Measurements from ENCODE around the gene KLHL4. TPM values are rescaled to one million over a fixed set of nuclear protein-coding genes. Genes with fewer than 3 reads are reported as not detected.
"Not testable (repeated sequence)": the region's sequence is repeated elsewhere in the genome, so short reads cannot be mapped to it uniquely, and the experiment has no call there.

KLHL4 gene
- total RNA-seq (10 to 100 TPM; 11.5 to 13.5 TPM), polyA plus RNA-seq (ENCODE audit: insufficient read length in 2 of 2) (1 to 10 TPM; 7.0 to 9.7 TPM)
- long read RNA-seq, donor 1, full-length matches to known transcripts: 1 of 1 reads
- long read RNA-seq, donor 1, partial matches to known transcripts: 0 of 1 reads
- long read RNA-seq, donor 1, other reads (novel, unspliced or antisense): 0 of 1 reads
- long read RNA-seq, donor 2, full-length matches to known transcripts: 1 of 1 reads
- long read RNA-seq, donor 2, partial matches to known transcripts: 0 of 1 reads
- long read RNA-seq, donor 2, other reads (novel, unspliced or antisense): 0 of 1 reads
- long read RNA-seq, donor 3, full-length matches to known transcripts: 2 of 2 reads
- long read RNA-seq, donor 3, partial matches to known transcripts: 0 of 2 reads
- long read RNA-seq, donor 3, other reads (novel, unspliced or antisense): 0 of 2 reads
- long read RNA-seq, donor 4: 0 reads

GRCh38 chrX:87517571-87518141 is at the start of gene KLHL4:
Gene KLHL4, plus strand, starts transcription at chrX:87517802. Its CDS starts 92 bp downstream, at chrX:87517894.
- H3K4me1 ChIP-seq (ENCODE audit: control insufficient read depth, insufficient read depth, low read length): no peaks in the 10 kb centered on the region
- H3K4me3 ChIP-seq (ENCODE audit: low read depth, low read length): peak within 1 kb of the TSS; percentile 56
- peak in 5 of 6 donors; percentile 35 to 87 (median 70) for DNase-seq (ENCODE audit: low read depth in 4 of 6, low spot score in 6 of 6)

GRCh38 chrX:87468941-87469340 is 48.7 kb upstream of the KLHL4 start:
- no CpG with 5 or more reads among the region's 2 CpGs for WGBS (ENCODE audit: insufficient coverage)
- no peaks in the 10 kb centered on the region for H3K4me1 ChIP-seq (ENCODE audit: control insufficient read depth, insufficient read depth, low read length)
- H3K27ac ChIP-seq (ENCODE audit: low read depth, low read length): no peak overlapping the region
- DNase-seq (ENCODE audit: low read depth in 4 of 6, low spot score in 6 of 6): no peak
- no peak overlapping the region for H3K4me3 ChIP-seq (ENCODE audit: low read depth, low read length)
- H3K36me3 ChIP-seq (ENCODE audit: control insufficient read depth, insufficient read depth, low read length): no peaks in the 10 kb centered on the region
- H3K9me3 ChIP-seq (ENCODE audit: control insufficient read depth, insufficient read depth, low read length): peaks cover 2% of the 10 kb centered on the region
- no peaks in the 10 kb centered on the region for H3K27me3 ChIP-seq (ENCODE audit: control insufficient read depth, insufficient read depth, low read length)

More at GRCh38 chrX:87517571-87518141, at the start of gene KLHL4:
- H3K27ac ChIP-seq (ENCODE audit: low read depth, low read length): peak within 1 kb of the TSS; percentile 75
- peaks cover 2% of the 10 kb centered on the region for H3K27me3 ChIP-seq (ENCODE audit: control insufficient read depth, insufficient read depth, low read length)
- WGBS (ENCODE audit: insufficient coverage): 16% methylated on average over 5 of the region's 8 CpGs
- H3K36me3 ChIP-seq (ENCODE audit: control insufficient read depth, insufficient read depth, low read length): no peaks in the 10 kb centered on the region
- no peaks in the 10 kb centered on the region for H3K9me3 ChIP-seq (ENCODE audit: control insufficient read depth, insufficient read depth, low read length)

- Histone ChIP-seq H3K27ac (ENCODE audit: low read depth, low read length) (no peak overlapping the region), H3K36me3 (ENCODE audit: control insufficient read depth, insufficient read depth, low read length) (no peaks in the 10 kb centered on the region), H3K9me3 (ENCODE audit: control insufficient read depth, insufficient read depth, low read length) (no peaks in the 10 kb centered on the region), H3K27me3 (ENCODE audit: control insufficient read depth, insufficient read depth, low read length) (no peaks in the 10 kb centered on the region), H3K4me3 (ENCODE audit: low read depth, low read length) (no peak overlapping the region), H3K4me1 (ENCODE audit: control insufficient read depth, insufficient read depth, low read length) (no peaks in the 10 kb centered on the region)
- no peak for DNase-seq (ENCODE audit: low read depth in 4 of 6, low spot score in 6 of 6)
- 33% methylated on average over 1 of the region's 1 CpG for WGBS (ENCODE audit: insufficient coverage)
Observed at GRCh38 chrX:87475793-87476192, 41.8 kb upstream of the KLHL4 start.

GRCh38 chrX:87478703-87479102 is 38.9 kb upstream of the KLHL4 start:
- DNase-seq (ENCODE audit: low read depth in 4 of 6, low spot score in 6 of 6); H3K4me3 ChIP-seq (ENCODE audit: low read depth, low read length); H3K27ac ChIP-seq (ENCODE audit: low read depth, low read length); H3K4me1 ChIP-seq (ENCODE audit: control insufficient read depth, insufficient read depth, low read length); H3K9me3 ChIP-seq (ENCODE audit: control insufficient read depth, insufficient read depth, low read length); H3K27me3 ChIP-seq (ENCODE audit: control insufficient read depth, insufficient read depth, low read length); H3K36me3 ChIP-seq (ENCODE audit: control insufficient read depth, insufficient read depth, low read length): not testable (repeated sequence)
- 100% methylated on average over 1 of the region's 16 CpGs for WGBS (ENCODE audit: insufficient coverage)

GRCh38 chrX:87489071-87489470 is 28.5 kb upstream of the KLHL4 start:
- Histone ChIP-seq H3K4me3 (ENCODE audit: low read depth, low read length) (no peak overlapping the region), H3K27me3 (ENCODE audit: control insufficient read depth, insufficient read depth, low read length) (no peaks in the 10 kb centered on the region), H3K9me3 (ENCODE audit: control insufficient read depth, insufficient read depth, low read length) (no peaks in the 10 kb centered on the region), H3K4me1 (ENCODE audit: control insufficient read depth, insufficient read depth, low read length) (no peaks in the 10 kb centered on the region), H3K27ac (ENCODE audit: low read depth, low read length) (no peak overlapping the region), H3K36me3 (ENCODE audit: control insufficient read depth, insufficient read depth, low read length) (no peaks in the 10 kb centered on the region)
- DNase-seq (ENCODE audit: low read depth in 4 of 6, low spot score in 6 of 6): no peak
- no CpG with 5 or more reads among the region's 2 CpGs for WGBS (ENCODE audit: insufficient coverage)

GRCh38 chrX:87515836-87516235 is 1.8 kb upstream of the KLHL4 start:
- no peaks in the 10 kb centered on the region for H3K36me3 ChIP-seq (ENCODE audit: control insufficient read depth, insufficient read depth, low read length)
- no peaks in the 10 kb centered on the region for H3K9me3 ChIP-seq (ENCODE audit: control insufficient read depth, insufficient read depth, low read length)
- H3K4me3 ChIP-seq (ENCODE audit: low read depth, low read length): no peak overlapping the region
- no peaks in the 10 kb centered on the region for H3K4me1 ChIP-seq (ENCODE audit: control insufficient read depth, insufficient read depth, low read length)
- H3K27ac ChIP-seq (ENCODE audit: low read depth, low read length): no peak overlapping the region
- 73% methylated on average over 1 of the region's 1 CpG for WGBS (ENCODE audit: insufficient coverage)
- DNase-seq (ENCODE audit: low read depth in 4 of 6, low spot score in 6 of 6): peak in 1 of 6 donors; percentile 64
- H3K27me3 ChIP-seq (ENCODE audit: control insufficient read depth, insufficient read depth, low read length): peaks cover 2% of the 10 kb centered on the region

GRCh38 chrX:87516717-87517121 is 883 bp upstream of the KLHL4 start:
- DNase-seq (ENCODE audit: low read depth in 4 of 6, low spot score in 6 of 6): peak in 1 of 6 donors; percentile 64
- Histone ChIP-seq H3K27ac (ENCODE audit: low read depth, low read length) (peak overlapping the region; percentile 52), H3K4me3 (ENCODE audit: low read depth, low read length) (peak overlapping the region; percentile 56), H3K9me3 (ENCODE audit: control insufficient read depth, insufficient read depth, low read length) (no peaks in the 10 kb centered on the region), H3K4me1 (ENCODE audit: control insufficient read depth, insufficient read depth, low read length) (no peaks in the 10 kb centered on the region), H3K27me3 (ENCODE audit: control insufficient read depth, insufficient read depth, low read length) (peaks cover 2% of the 10 kb centered on the region), H3K36me3 (ENCODE audit: control insufficient read depth, insufficient read depth, low read length) (no peaks in the 10 kb centered on the region)

GRCh38 chrX:87518504-87518903 is 902 bp downstream of the KLHL4 start:
- peak in 2 of 6 donors; percentile 4 to 29 for DNase-seq (ENCODE audit: low read depth in 4 of 6, low spot score in 6 of 6)
- WGBS (ENCODE audit: insufficient coverage): no CpG with 5 or more reads among the region's 6 CpGs
- no peaks in the 10 kb centered on the region for H3K9me3 ChIP-seq (ENCODE audit: control insufficient read depth, insufficient read depth, low read length)
- no peaks in the 10 kb centered on the region for H3K36me3 ChIP-seq (ENCODE audit: control insufficient read depth, insufficient read depth, low read length)
- peak overlapping the region; percentile 56 for H3K4me3 ChIP-seq (ENCODE audit: low read depth, low read length)
- peak overlapping the region; percentile 75 for H3K27ac ChIP-seq (ENCODE audit: low read depth, low read length)
- H3K4me1 ChIP-seq (ENCODE audit: control insufficient read depth, insufficient read depth, low read length): no peaks in the 10 kb centered on the region
- H3K27me3 ChIP-seq (ENCODE audit: control insufficient read depth, insufficient read depth, low read length): peaks cover 2% of the 10 kb centered on the region

GRCh38 chrX:87525771-87526229 is 8.2 kb downstream of the KLHL4 start:
- no peaks in the 10 kb centered on the region for H3K4me1 ChIP-seq (ENCODE audit: control insufficient read depth, insufficient read depth, low read length)
- no peak overlapping the region for H3K27ac ChIP-seq (ENCODE audit: low read depth, low read length)
- H3K9me3 ChIP-seq (ENCODE audit: control insufficient read depth, insufficient read depth, low read length): no peaks in the 10 kb centered on the region
- no peak for DNase-seq (ENCODE audit: low read depth in 4 of 6, low spot score in 6 of 6)
- WGBS (ENCODE audit: insufficient coverage): 100% methylated on average over 1 of the region's 2 CpGs
- no peaks in the 10 kb centered on the region for H3K27me3 ChIP-seq (ENCODE audit: control insufficient read depth, insufficient read depth, low read length)
- H3K4me3 ChIP-seq (ENCODE audit: low read depth, low read length): no peak overlapping the region
- H3K36me3 ChIP-seq (ENCODE audit: control insufficient read depth, insufficient read depth, low read length): no peaks in the 10 kb centered on the region

- 89% methylated on average over 1 of the region's 2 CpGs for WGBS (ENCODE audit: insufficient coverage)
- no peak for DNase-seq (ENCODE audit: low read depth in 4 of 6, low spot score in 6 of 6)
- Histone ChIP-seq H3K36me3 (ENCODE audit: control insufficient read depth, insufficient read depth, low read length) (no peaks in the 10 kb centered on the region), H3K27me3 (ENCODE audit: control insufficient read depth, insufficient read depth, low read length) (no peaks in the 10 kb centered on the region), H3K4me1 (ENCODE audit: control insufficient read depth, insufficient read depth, low read length) (no peaks in the 10 kb centered on the region), H3K4me3 (ENCODE audit: low read depth, low read length) (no peak overlapping the region), H3K9me3 (ENCODE audit: control insufficient read depth, insufficient read depth, low read length) (no peaks in the 10 kb centered on the region), H3K27ac (ENCODE audit: low read depth, low read length) (no peak overlapping the region)
Observed at GRCh38 chrX:87526281-87526680, 8.7 kb downstream of the KLHL4 start.

Data from spinal cord (tissue), 10 donors.